Activated CD4-positive, alpha-beta T cell treated with anti-CD3 and anti-CD28 coated beads, Interleukin-2, amount 50 U/mL, for 16 hours (primary cell): Measurements from ENCODE around the gene TRAF3.

Source experiments
- DNase-seq: peaks from one replicate; pipeline ENCODE4 v3.0.0-alpha.2; 2020

TRAF3 gene

DNA sequence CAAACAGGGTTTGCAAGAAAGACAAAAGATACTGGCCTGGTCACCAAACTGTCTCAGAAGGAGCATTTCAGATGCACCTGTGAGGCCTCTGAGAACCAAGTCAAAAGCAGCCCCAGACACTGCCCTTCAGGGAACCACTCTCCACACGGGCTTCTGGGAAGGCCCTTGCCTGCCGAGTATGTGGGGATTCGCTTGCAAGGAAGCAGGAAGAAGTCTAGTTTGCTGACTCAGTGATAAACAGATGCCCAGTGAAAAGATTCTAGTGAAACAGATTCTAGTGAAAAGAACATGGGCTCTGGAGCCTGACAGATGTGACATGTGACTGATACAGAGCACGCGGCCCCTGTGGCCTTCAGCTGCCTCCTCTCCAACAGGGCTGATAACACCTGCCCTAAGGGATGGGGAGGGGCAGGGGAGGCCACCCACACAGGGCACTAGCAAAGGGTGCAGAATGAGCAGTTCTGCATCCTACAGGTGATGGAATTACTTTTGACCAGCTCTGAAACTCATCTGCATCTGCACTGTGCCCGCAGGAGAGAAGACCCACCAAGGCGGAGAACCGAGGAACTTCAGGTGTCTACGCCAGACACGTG lies 164.3 kb downstream of the TRAF3 start:
- no peak for DNase-seq

DNA sequence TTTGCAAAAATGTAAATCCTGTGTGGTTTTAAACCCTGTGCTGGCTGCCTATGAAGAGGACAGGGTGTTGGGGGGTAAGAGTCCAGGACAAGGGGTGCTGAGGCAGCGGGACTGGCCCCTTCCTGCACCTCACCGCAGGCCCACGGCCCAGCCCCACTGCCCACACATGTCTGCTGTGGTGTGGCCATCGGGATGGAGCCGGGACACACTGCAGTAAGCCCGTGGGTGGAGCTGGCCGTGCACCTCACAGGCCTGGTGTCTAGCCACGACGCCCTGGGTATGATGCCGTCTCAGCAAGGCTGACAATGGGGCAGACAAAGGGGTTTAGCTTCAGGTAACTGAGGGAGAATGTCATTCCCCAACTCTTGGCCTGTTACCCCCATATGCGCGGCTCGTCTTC lies 164.8 kb downstream of the TRAF3 start:
- no peak for DNase-seq

DNA sequence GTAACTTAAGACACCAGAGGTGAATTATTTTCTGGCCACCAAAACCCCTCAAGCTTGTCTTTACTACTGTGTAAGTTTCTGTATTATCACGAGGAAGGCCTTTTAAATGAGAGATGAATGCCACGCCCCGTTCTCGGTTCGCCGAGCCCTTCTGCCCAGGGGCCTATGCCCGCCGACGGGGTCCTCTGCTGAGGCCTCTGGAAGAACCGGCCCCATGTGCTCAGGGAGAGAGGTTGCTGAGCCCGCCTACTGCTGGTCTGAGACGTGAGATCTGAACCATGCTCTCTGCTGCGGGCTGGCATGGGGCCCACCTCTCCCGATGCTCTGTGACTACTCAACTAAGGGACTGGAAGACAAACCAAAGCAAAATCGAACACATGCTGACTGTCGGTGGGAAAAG lies 166.2 kb downstream of the TRAF3 start:
- DNase-seq, result no peak

GRCh38 chr14:102943979-102944378 lies 166.7 kb downstream of the TRAF3 start:
- DNase-seq, result no peak

DNA sequence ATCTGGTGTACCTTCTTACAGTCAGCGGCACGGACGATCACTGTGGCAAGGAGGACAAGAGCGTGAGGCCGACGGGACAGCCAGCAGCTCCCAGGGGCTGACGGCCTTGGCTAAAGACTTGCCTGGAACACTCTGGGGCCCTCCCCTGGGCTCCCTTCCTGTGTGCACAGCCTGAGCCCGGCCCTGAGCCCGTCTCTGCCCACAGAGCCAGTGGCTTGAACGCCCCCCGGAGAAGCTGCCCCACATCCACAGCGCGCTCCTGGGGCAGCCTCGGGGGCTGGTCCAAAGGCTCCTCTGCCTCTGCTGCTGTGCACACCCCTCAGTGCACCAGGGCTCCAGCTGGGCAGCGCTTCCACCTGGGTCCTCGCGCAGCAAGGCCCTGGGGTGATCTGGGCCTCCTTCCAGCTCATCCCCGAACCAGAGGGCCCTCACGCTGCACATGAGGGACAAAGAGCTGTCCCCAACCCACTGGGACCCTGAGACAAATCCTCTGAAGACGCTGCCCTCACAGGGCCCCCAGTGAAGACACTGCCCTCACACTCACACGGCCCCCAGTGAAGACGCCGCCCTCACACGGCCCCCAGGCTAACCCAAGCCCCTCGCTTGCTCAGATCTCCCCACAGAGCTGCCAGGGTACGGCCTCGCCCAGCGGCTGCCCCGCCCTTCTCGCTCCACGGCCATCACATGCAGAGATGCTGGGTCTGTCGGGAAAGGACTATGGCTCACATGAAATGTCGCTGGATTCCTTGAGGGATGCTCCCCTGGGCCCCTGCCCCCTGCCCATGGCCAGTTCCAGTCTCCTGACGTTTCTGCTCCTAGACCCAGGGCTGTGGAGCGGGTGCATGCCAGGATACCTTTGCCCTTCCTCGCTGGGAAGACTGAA lies 167.4 kb downstream of the TRAF3 start:
- no peak for DNase-seq

DNA sequence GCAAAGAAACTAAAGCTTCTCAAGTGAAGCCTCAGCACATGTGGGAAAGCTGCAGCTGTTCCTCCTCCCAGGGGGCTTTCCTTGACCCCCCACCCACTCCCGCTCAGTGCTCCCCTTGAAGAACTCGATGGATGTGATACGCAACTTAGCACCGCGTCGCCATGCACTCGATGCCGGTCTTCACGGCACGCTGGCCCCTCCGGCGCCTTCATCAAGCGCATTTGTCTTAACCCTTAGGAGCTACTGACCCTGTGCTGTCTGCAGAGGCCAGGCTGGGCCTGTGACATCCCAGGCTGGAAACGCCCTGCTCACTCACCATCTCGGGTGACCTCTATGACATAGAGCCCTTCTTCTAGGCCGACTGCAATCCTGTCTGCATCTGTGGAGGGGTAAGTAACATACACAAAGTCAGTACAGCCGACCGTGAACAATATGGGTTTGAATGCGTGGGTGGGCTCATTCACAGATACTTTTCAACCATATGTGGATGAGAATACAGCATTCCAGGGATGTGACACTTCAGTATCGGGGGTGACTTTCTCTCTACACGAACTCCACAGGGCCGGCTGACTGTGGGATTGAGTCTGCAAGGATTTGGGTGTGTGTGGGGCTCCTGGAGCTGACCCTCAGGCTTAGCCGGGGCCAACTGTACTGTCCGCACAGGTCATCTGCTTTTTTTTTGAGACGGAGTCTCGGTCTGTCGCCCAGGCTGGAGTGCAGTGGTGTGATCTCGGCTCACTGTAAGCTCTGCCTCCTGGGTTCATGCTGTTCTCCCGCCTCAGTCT lies 168.3 kb downstream of the TRAF3 start:
- no peak for DNase-seq

DNA sequence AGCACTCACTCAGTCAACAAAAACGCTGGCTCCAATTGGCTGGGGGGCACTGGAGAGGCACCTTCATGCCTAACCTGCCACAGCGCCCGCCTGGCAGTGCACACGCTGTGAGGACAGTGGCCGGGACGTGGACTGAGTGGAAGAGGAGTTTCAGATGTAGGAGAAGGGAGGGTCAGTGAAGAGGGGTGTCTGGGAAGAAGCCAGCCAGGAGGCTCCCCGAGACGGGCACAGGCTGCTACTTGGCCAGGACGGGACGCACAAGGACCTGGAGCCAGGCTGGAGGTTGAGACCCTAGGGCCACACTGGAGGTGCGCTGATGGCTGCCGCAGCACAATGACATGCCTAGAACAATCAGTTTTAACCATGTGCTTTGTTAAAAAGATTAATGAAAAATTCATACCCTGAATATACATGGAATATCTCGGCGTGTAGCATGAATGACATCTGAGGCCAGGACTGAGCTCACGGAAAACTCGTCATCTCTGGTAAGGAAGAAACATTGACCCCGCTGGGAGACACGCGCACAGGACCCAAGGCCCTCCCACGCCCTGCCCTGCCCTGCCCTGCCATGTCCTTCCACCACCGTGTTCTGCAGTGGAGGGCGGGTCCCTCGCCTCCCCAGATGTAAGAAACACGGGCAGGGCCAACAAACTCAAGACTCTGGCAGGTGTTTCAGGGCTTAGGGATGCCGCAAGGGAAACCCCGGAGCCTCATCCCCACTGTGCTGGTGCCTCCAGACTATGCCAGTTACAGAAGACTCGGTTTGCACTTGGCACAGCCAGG lies 170.3 kb downstream of the TRAF3 start:
- DNase-seq, result no peak

DNA sequence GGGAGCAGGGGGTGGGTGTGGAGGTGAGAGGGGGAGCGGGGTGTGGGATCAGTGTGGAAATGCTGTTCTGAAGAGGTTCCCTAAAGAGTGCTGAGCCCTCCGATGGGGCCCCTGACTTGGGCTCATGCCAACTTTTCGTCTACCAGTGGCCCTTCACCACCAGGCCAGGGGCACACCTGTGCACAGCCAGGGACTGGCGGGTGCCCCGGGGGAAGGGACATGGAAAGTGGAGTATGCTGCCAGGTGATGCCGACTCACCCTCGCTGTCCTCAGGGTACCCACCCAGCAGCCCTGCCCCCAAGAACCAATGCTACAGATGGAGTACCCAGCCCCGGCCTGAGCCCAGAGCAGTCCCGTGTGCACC lies 171.4 kb downstream of the TRAF3 start:
- DNase-seq, result no peak

GRCh38 chr14:102949062-102949800 lies 172.0 kb downstream of the TRAF3 start:
- peak; percentile 16 for DNase-seq

- no peak for DNase-seq
These were observed 172.7 kb downstream of the TRAF3 start for GRCh38 chr14:102949801-102950451.

- no peak for DNase-seq
These were observed 173.8 kb downstream of the TRAF3 start for GRCh38 chr14:102951034-102951433.

DNA sequence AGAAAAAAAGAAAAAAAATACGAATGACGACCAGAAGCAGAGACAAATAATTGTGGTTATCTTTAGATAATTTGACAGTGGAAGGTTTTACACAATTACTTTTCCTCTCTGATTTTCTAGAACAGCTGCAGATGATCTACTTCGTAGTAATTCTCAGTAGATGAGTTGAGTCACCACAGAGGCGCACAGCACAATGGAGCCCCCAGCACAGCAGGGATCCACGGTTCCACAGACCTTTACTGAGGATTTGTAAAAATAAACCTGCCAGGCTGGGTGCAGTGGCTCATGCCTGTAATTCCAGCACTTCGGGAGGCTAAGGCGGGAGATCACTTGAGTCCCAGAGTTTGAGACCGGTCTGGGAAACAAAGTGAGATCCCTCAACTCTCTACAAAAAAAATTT lies 174.6 kb downstream of the TRAF3 start:
- no peak for DNase-seq

- no peak for DNase-seq
These were observed 175.0 kb downstream of the TRAF3 start for GRCh38 chr14:102952276-102952675.

- no peak for DNase-seq
These were observed 175.9 kb downstream of the TRAF3 start for GRCh38 chr14:102953100-102953499.

DNA sequence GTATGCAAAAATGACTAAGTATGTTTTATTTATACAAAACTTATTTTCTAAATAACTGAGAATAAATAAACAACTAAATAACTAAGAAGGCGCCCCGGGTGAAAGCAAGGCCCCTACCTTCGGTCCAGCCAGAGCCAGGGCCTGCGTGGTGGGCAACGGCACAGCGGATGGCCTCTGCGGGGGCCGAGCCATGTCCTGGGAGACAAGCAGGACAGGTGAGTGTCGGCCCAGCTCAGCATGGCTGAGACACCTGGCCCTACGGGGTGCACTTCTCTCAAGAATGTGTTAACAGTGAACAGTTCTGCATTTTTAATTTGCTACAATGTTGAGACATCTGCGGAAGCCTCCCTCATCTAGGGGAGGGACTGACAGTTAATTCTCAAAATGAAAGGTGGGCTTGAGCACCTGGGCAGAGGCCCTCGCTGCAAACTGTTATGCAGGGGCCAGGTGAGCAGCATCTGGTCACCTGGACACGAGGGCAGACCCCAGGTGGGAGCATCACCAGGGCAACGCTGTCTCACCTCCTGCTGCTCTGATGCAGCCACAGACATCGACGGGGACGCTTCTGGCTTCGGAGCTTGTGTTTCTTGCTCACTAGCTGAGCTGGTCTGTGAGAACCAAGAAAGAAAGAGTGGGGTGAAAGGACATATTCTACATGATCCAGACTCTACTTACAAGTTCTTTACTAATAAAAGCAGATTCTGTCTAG lies 177.0 kb downstream of the TRAF3 start:
- no peak for DNase-seq

- no peak for DNase-seq
These were observed 178.6 kb downstream of the TRAF3 start for GRCh38 chr14:102955636-102956408.

- DNase-seq, result no peak
These were observed 180.0 kb downstream of the TRAF3 start for GRCh38 chr14:102957222-102957621.

DNA sequence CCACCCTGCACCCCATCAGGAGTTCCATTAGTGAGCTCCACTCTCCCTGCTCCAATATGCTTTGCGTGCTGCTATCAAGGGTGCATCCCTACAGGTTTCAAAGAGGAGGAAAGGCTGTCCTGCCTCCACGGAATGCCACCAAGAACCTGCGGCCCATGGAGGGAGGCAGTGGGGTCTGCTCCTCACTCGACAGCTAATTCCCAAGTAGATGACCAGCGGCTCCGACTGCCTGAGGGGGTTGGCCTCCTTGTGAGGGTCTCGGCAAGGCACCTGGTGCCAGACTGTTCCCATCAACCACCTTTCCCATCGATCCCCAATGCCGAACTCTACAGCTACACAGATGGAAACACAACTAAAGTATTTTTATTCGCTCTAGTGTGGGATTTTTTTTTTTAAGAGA lies 181.2 kb downstream of the TRAF3 start:
- no peak for DNase-seq
